Prostate gland (tissue), 2 donors: Measurements from ENCODE around the gene NLRP4. TPM values are rescaled to one million over a fixed set of nuclear protein-coding genes. Genes with fewer than 3 reads are reported as not detected.

ENCODE experiments used
- DNase-seq: peaks from one replicate; pipeline ENCODE4 v3.0.0-alpha.2; 2019; ENCODE audit warnings: low spot score
- H3K27ac ChIP-seq, 2 donors: fragments of 200-600 bp; sonication (generic); 2 replicates each; pipeline ENCODE4 v1.5.1; 2017 to 2019
- H3K27me3 ChIP-seq: fragments of 200-600 bp; sonication (generic); replicated peaks from 2 replicates; pipeline ENCODE4 v1.5.1; 2019; ENCODE audit not compliant: insufficient read depth
- H3K36me3 ChIP-seq, 2 donors: fragments of 200-600 bp; sonication (generic); 1 replicate in 1 of 2; 2 replicates in 1 of 2; pipeline versions ENCODE4 v1.5.1 to v1.8.1; 2017 to 2019
- H3K4me1 ChIP-seq: fragments of 200-600 bp; sonication (generic); replicated peaks from 2 replicates; pipeline ENCODE4 v1.5.1; 2019
- H3K4me3 ChIP-seq, 2 donors: fragments of 200-600 bp; sonication (generic); 2 replicates each; pipeline ENCODE4 v1.5.1; 2017 to 2019
- H3K9me3 ChIP-seq: fragments of 200-600 bp; sonication (generic); 2 replicates; pipeline ENCODE4 v1.5.1; 2017
- CTCF ChIP-seq, 4 experiments: fragments of 200-600 bp in 2 of 4; fragments of 450-650 bp in 2 of 4; sonication (generic) in 2 of 4; IDR thresholded peaks; 1 replicate in 3 of 4; 2 replicates in 1 of 4; pipeline ENCODE4 v1.5.1; 2016 to 2019; ENCODE audit warnings: antibody characterized with exemption in 4 of 4, mild to moderate bottlenecking in 2 of 4, moderate library complexity in 2 of 4
- POLR2A ChIP-seq: fragments of 450-650 bp; IDR thresholded peaks from one replicate; pipeline ENCODE4 v1.6.1; 2016; ENCODE audit warnings: antibody characterized with exemption, mild to moderate bottlenecking
- POLR2AphosphoS5 ChIP-seq: sonication (generic); formaldehyde crosslinking; IDR thresholded peaks from one replicate; pipeline ENCODE4 v1.6.1; 2017; ENCODE audit warnings: antibody characterized with exemption
- WGBS: methylation state at CpG from one replicate; pipeline ENCODE4 v1.1.5; 2018; 5-methylcytosine and 5-hydroxymethylcytosine counted together
- intact Hi-C: fragments of 100-400 bp; cut with DNase I; formaldehyde crosslinking; loops from one replicate; pipeline ENCODE4 v1.14.2; 2022
- total RNA-seq, 2 donors: library from RNA; depleted of rRNA; stranded (reverse); fragments of >200 nt; gene quantifications; one replicate each; pipeline ENCODE4 v1.1.0, GENCODE V29; 2016

Gene NLRP4
- total RNA-seq: 1 to 10 TPM in 1 of 2 donors, not detected in 1; 5.1 TPM

GRCh38 chr19:55836340-55836739 is at the start of gene NLRP4:
NLRP4 (plus strand) TSS chr19:55836540; CDS start chr19:55852081, 15,541 bp downstream.
- Histone ChIP-seq H3K27ac (no peak within 1 kb of the TSS), H3K4me3 (no peak within 1 kb of the TSS), H3K36me3 (no peaks in the 10 kb centered on the region), H3K9me3 (no peaks in the 10 kb centered on the region), H3K4me1 (no peaks in the 10 kb centered on the region), H3K27me3 (no peaks in the 10 kb centered on the region)
- no peak for DNase-seq
- intact Hi-C loops: no loop called here
- no peak for TF ChIP-seq CTCF (IDR thresholded peaks at IDR 0.05)
- TF ChIP-seq POLR2AphosphoS5: no peak
- no peak for TF ChIP-seq POLR2A
- WGBS: 91% methylated on average over 16 of the region's 16 CpGs

- no peaks in the 10 kb centered on the region for H3K9me3 ChIP-seq
- intact Hi-C loops: no loop called here
- no peak overlapping the region for H3K4me3 ChIP-seq
- no peak for DNase-seq
- no peaks in the 10 kb centered on the region for H3K4me1 ChIP-seq
- H3K27me3 ChIP-seq: no peaks in the 10 kb centered on the region
- no peak overlapping the region for H3K27ac ChIP-seq
- no peak for TF ChIP-seq CTCF (IDR thresholded peaks at IDR 0.05)
- no peak for TF ChIP-seq POLR2AphosphoS5
- no peak for TF ChIP-seq POLR2A
- WGBS: 90% methylated on average over 11 of the region's 11 CpGs
- no peaks in the 10 kb centered on the region for H3K36me3 ChIP-seq
Measured at GRCh38 chr19:55795021-55795420, 41.3 kb upstream of the NLRP4 start.

- WGBS: 68% methylated on average over 7 of the region's 7 CpGs
- Histone ChIP-seq H3K36me3 (no peaks in the 10 kb centered on the region), H3K27me3 (no peaks in the 10 kb centered on the region), H3K4me1 (no peaks in the 10 kb centered on the region), H3K4me3 (no peak overlapping the region), H3K27ac (no peak overlapping the region), H3K9me3 (no peaks in the 10 kb centered on the region)
- no peak for DNase-seq
- no peak for TF ChIP-seq POLR2AphosphoS5
- no peak for TF ChIP-seq POLR2A
- TF ChIP-seq CTCF (IDR thresholded peaks at IDR 0.05): no peak
- intact Hi-C loops: no loop called here
Measured at GRCh38 chr19:55801416-55801815, 34.9 kb upstream of the NLRP4 start.

- TF ChIP-seq POLR2AphosphoS5: no peak
- no peak for TF ChIP-seq CTCF (IDR thresholded peaks at IDR 0.05)
- TF ChIP-seq POLR2A: no peak
- H3K9me3 ChIP-seq: no peaks in the 10 kb centered on the region
- no peaks in the 10 kb centered on the region for H3K4me1 ChIP-seq
- DNase-seq: no peak
- no peaks in the 10 kb centered on the region for H3K27me3 ChIP-seq
- no peaks in the 10 kb centered on the region for H3K36me3 ChIP-seq
- H3K4me3 ChIP-seq: no peak overlapping the region
- WGBS: 78% methylated on average over 2 of the region's 2 CpGs
- intact Hi-C loops: no loop called here
- H3K27ac ChIP-seq: no peak overlapping the region
Measured at GRCh38 chr19:55802281-55802680, 34.1 kb upstream of the NLRP4 start.

GRCh38 chr19:55809381-55810058 is 26.8 kb upstream of the NLRP4 start:
- Histone ChIP-seq H3K9me3 (no peaks in the 10 kb centered on the region), H3K4me3 (no peak overlapping the region), H3K27ac (no peak overlapping the region), H3K4me1 (no peaks in the 10 kb centered on the region), H3K36me3 (no peaks in the 10 kb centered on the region), H3K27me3 (no peaks in the 10 kb centered on the region)
- intact Hi-C loops: no loop called here
- peak; percentile 25 for DNase-seq
- no peak for TF ChIP-seq POLR2AphosphoS5
- TF ChIP-seq CTCF (IDR thresholded peaks at IDR 0.05): peak in 3 of 4 experiments; percentile 14 to 36 (median 24)
- 31% methylated on average over 20 of the region's 20 CpGs for WGBS
